Renal cortical epithelial cell (primary cell): Measurements from ENCODE around the gene PHF12. TPM values are rescaled to one million over a fixed set of nuclear protein-coding genes. Genes with fewer than 3 reads are reported as not detected.
"Not testable (repeated sequence)": the region's sequence is repeated elsewhere in the genome, so short reads cannot be mapped to it uniquely, and the experiment has no call there.

Experiments
- DNase-seq: peaks from one replicate; pipeline ENCODE4 v3.0.0-alpha.2; 2011; ENCODE audit warnings: low read depth
- total RNA-seq: library from RNA; depleted of rRNA; stranded (reverse); fragments of >200 nt; gene quantifications from 2 replicates; pipeline ENCODE4 v1.2.3, GENCODE V29; 2014

PHF12 gene
- total RNA-seq, 1 donor from 2014 or later: 47.0 TPM

DNA sequence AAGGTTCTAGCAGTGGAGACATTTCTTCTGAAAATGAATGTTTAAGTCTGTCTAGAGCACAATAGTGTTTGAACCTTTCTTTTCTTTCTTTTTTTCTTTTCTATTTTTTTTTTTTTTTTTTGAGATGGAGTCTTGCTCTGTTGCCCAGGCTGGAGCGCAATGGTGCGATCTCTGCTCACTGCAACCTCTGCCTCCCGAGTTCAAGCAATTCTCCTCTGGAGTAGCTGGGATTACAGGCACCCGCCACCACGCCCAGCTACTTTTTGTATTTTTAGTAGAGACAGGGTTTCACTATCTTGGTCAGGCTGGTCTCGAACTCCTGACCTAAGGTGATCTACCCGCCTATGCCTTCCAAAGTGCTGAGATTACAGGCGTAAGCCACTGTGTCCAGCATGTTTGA lies 16.8 kb downstream of the PHF12 start:
- not testable (repeated sequence) for DNase-seq

GRCh38 chr17:28929787-28930186 lies 21.5 kb downstream of the PHF12 start:
- DNase-seq: no peak

- DNase-seq: peak; percentile 81
These were observed 23.3 kb downstream of the PHF12 start for GRCh38 chr17:28928061-28928460.

GRCh38 chr17:28926786-28927185 lies 24.5 kb downstream of the PHF12 start:
- no peak for DNase-seq

DNA sequence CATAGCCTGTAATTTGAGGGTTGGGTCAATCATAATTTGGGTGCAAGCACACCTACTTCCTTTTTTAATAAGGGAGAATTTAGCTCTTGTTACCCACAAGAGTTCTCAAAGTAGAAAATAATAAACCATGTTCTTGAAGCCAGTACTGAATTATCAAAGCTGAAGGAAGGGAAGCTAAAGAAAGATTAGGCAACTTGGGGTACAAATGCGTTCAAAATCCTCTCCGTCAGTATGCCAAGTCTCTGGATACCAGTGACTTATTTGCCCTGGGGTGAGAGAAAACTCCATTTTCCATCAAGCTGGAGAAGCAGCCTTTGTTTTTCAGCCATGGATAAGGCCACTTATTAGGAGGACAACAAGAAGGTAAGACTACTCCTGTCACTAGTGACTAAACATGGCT lies 25.0 kb downstream of the PHF12 start:
- DNase-seq: no peak

GRCh38 chr17:28925912-28926365 lies 25.4 kb downstream of the PHF12 start:
- peak; percentile 84 for DNase-seq

DNA sequence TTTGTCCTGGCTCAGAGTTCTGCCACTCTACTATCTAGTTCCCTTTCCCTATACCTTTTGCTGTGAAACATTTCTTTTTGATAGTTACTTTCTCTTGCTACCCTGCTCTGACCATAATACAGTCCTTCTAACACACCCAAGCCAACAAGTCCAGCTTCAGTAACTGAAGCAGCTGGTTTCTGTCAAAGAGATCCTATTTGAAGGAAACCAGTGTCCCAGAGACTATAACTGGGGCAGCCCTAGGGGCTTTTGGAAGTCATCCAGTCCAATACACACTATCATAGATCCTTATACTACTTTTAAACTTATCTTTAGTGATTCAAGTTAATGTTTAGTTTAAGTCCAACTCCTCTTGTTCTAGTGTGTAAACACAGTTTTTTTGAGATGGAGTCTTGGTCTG lies 31.1 kb downstream of the PHF12 start:
- no peak for DNase-seq

- no peak for DNase-seq
These were observed 33.0 kb downstream of the PHF12 start for GRCh38 chr17:28918295-28918694.

GRCh38 chr17:28917465-28917864 lies 33.9 kb downstream of the PHF12 start:
- DNase-seq: no peak

DNA sequence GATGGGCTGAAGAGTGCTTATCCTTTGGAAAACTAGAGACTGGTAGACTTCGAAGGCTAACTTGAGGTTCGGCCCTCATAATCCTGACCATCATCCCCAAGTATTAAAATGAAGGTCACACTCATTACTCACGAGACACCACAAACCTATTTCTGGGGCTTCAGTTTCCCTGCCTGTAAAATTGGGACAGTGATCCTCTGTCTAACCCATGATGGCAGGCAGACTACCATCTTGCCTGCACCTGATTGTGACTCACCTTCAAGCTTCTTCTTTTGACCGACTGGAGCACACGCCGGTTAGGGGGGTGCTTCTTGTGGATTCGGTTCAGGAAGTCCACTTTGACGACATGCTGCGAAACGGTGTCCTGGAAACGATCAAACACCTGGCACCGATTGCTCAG lies 34.3 kb downstream of the PHF12 start:
- no peak for DNase-seq

GRCh38 chr17:28916302-28916934 lies 34.9 kb downstream of the PHF12 start:
- DNase-seq: peak; percentile 54

DNA sequence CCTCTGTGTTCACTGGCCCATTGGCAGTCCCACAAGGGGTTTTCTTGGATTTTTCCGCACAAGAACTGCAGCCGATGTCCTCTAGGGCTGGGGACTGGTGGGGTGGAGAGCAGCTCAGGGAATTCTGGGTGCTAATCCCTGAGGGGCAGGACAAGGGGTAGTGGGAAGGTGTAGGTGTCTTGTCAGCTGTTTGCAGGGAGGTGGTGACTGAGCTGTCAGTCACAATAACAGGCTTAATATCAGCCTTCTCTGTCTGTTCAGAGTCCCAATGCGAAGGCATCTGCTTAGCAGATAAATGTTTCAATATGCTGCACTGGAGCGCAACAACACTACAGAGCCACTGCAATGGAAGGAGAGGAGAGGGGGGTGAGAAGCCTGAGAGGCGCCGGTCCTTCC lies 38.4 kb downstream of the PHF12 start:
- DNase-seq: no peak

DNA sequence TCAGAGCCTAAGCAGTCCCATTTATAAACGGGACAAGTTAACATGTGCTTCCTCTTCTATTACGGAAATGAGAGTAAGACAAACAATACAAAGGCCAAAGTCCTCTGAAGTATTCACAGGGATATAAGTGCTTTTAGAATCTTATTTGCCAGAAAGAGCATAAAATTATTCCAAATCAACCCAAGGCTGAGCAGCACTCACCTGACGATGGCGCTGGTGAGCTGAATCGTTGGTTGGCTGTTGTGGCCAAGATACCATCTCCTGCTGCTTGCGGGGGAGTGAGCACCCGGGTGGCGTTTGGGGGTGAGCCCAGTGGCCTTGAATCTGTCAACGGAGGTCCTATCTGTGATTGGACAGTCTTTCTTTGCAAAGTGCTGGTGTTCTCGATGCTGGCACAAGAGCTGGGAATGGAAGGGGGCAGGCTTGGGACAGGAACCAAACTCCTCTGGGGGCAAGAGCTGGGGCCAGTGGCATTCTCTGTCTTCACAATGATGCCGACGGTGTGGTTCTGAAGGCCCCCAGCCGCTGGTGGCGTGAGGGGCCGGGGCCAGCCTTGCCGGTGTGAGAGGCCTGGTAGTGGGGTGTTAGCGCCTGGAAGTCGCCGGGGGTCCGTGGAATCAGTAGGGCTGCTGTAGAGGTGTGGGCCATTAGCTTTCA lies 38.9 kb downstream of the PHF12 start:
- no peak for DNase-seq

DNA sequence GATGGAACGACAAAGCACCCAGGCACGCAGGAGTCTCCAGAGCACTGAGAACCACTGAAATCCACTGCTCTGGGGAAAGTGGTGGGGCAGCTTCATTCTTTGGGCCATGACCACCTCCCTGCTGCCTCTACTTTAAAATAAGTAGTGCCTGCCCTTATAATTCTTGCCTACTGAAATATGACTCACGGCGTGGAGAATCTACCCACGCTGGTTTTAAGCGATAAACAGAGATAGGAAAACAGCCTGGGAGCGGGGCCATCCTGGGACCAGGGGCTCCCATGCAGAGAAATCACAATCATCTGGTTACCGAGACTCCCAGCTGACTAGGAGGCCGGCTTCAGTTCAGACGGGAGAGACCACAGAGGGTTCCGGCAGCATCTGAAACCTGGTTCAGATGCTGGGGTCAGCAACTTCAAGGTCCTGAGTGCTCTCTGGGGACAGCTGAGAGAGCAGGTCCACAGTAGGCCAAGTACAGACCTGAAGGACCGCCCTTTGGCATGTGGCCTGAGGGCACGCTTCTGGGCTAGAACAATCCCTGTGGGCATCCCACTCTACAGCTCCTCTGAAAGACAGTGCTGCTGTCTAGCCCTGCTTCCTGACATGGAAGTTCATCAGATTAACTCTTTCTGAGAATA lies 39.8 kb downstream of the PHF12 start:
- no peak for DNase-seq

- no peak for DNase-seq
These were observed 40.8 kb downstream of the PHF12 start for GRCh38 chr17:28910534-28910933.

GRCh38 chr17:28908640-28909167 lies 42.6 kb downstream of the PHF12 start:
- peak; percentile 36 for DNase-seq

- DNase-seq: no peak
These were observed 43.4 kb downstream of the PHF12 start for GRCh38 chr17:28907709-28908475.

DNA sequence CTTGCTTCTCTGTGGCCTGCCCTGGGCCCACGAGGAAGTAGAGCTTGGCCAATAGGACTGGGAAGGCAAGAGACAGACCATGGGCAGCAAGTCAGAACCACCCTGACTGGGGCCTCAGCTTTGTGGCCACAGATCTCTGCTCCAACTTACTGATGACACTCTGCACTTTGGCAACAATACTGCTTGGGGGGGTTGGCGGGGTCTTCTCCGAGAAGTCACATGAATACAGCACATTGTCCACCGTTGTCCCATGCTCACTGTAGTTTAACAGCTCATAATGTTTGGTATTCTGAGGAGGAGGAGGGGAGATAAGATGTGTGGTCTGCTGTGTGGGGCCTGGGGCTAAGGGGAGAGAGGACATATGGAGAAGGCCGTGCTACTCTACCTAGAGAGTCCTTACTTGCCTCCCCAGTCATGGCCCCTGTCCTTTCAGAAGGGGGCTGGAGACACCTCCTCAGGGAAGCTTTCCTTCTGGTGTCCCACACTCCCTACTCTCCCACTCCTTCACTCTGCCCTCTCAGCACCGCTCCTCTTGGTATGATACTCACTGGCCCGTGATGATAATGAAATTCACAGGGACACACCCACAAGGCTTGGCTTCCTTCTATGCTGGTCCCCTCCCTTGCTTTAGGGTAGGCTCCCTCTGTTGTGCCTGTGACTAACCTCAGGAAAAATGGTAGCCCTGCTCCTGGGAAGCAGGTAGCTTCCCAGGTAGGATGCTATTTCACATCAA lies 44.4 kb downstream of the PHF12 start:
- no peak for DNase-seq

DNA sequence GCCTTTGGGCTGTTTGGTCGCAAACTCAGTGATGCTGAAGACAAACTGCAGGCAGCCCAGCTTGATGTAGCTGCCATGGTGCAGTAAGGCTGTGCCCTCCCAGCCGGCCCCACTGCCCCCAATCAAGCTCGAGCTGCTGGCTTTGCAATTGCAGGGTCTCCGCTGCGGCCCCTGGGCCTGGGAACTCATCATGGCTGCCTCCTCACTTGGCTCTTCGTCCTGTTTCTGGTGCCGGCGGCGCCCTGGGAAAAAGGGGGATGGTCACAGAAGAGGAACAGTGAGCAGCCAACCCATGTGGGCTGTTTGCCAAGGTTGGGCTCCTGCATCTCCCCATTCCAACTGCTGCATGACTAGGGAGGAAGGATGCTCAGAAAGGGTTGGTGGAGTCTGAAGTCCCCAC lies 45.0 kb downstream of the PHF12 start:
- DNase-seq: no peak

GRCh38 chr17:28904800-28905199 lies 46.5 kb downstream of the PHF12 start:
- DNase-seq: no peak

DNA sequence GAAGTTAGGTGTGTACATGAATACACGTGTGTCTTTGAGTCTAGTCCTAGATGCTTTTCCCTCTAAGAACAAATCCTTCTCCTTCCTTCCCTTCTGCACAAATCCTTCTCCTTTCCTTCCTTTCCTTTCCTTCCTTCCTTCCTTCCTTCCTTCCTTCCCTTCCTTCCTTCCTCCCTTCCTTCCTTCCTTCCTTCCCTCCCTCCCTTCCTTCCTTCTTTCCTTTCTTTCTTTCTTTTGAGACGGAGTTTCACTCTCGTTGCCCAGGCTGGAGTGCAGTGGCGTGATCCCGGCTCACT lies 47.8 kb downstream of the PHF12 start:
- not testable (repeated sequence) for DNase-seq
